ENCODE data around the gene TSPO2. TPM values are rescaled to one million over a fixed set of nuclear protein-coding genes. Genes with fewer than 3 reads are reported as not detected.
A peak's percentile ranks its signal among the peaks of the same experiment; 100 is the strongest.

Gene TSPO2
- total RNA-seq, 1 experiment from 2014 or later: not detected

GRCh38 chr6:41036601-41037000 is 5.7 kb upstream of the TSPO2 start:
- Mint-ChIP-seq H3K4me3 (ENCODE audit: unreplicated experiment) (no peak overlapping the region), H3K36me3 (ENCODE audit: insufficient read depth, unreplicated experiment) (no peaks in the 10 kb centered on the region), H3K9me3 (ENCODE audit: unreplicated experiment) (no peaks in the 10 kb centered on the region), H3K27me3 (ENCODE audit: insufficient read depth, unreplicated experiment) (no peaks in the 10 kb centered on the region), H3K4me1 (ENCODE audit: insufficient read depth, unreplicated experiment) (peaks cover 43% of the 10 kb centered on the region), H3K27ac (ENCODE audit: low read depth, unreplicated experiment) (peak overlapping the region; percentile 77)
- CTCF ChIA-PET: interaction anchor here (0.7 to 3.4 kb wide), 9 partner anchors 9 to 142 kb away, joined by 3 to 35 read pairs (median 6); no protein-coding TSS in a partner anchor
- intact Hi-C loops (cut with micrococcal nuclease): no loop called here
- DNase-seq (ENCODE audit: unreplicated experiment): no peak
- no peak for TF ChIP-seq CTCF (IDR thresholded peaks at IDR 0.05; ENCODE audit: unreplicated experiment)
- TSS peak; percentile 99 for BruUV-seq (replicated peaks)
- POLR2A ChIA-PET: interaction anchor here (0.8 to 2.4 kb wide), 8 partner anchors 9 to 126 kb away, joined by 3 to 12 read pairs (median 4); partner anchors contain the start of genes NFYA and OARD1

- TF ChIP-seq CTCF (IDR thresholded peaks at IDR 0.05; ENCODE audit: unreplicated experiment): no peak
- H3K9me3 Mint-ChIP-seq (ENCODE audit: unreplicated experiment): no peaks in the 10 kb centered on the region
- BruUV-seq (replicated peaks): no TSS peak
- DNase-seq (ENCODE audit: unreplicated experiment): peak; percentile 58
- ChIA-PET POLR2A (interaction anchor here (0.6 to 2.4 kb wide), 6 partner anchors 9 to 40 kb away, joined by 3 to 12 read pairs (median 4); no protein-coding TSS in a partner anchor), CTCF (interaction anchor here (0.7 to 3.4 kb wide), 10 partner anchors 9 to 141 kb away, joined by 3 to 35 read pairs (median 6); no protein-coding TSS in a partner anchor)
- intact Hi-C loops (cut with micrococcal nuclease): no loop called here
- H3K27me3 Mint-ChIP-seq (ENCODE audit: insufficient read depth, unreplicated experiment): no peaks in the 10 kb centered on the region
- peak overlapping the region; percentile 77 for H3K27ac Mint-ChIP-seq (ENCODE audit: low read depth, unreplicated experiment)
- no peaks in the 10 kb centered on the region for H3K36me3 Mint-ChIP-seq (ENCODE audit: insufficient read depth, unreplicated experiment)
- peaks cover 43% of the 10 kb centered on the region for H3K4me1 Mint-ChIP-seq (ENCODE audit: insufficient read depth, unreplicated experiment)
- no peak overlapping the region for H3K4me3 Mint-ChIP-seq (ENCODE audit: unreplicated experiment)
Observed at GRCh38 chr6:41037107-41037900, 5.0 kb upstream of the TSPO2 start.

- Mint-ChIP-seq H3K4me3 (ENCODE audit: unreplicated experiment) (no peak overlapping the region), H3K27me3 (ENCODE audit: insufficient read depth, unreplicated experiment) (no peaks in the 10 kb centered on the region), H3K36me3 (ENCODE audit: insufficient read depth, unreplicated experiment) (no peaks in the 10 kb centered on the region), H3K27ac (ENCODE audit: low read depth, unreplicated experiment) (no peak overlapping the region), H3K9me3 (ENCODE audit: unreplicated experiment) (no peaks in the 10 kb centered on the region), H3K4me1 (ENCODE audit: insufficient read depth, unreplicated experiment) (peaks cover 43% of the 10 kb centered on the region)
- TF ChIP-seq CTCF (IDR thresholded peaks at IDR 0.05; ENCODE audit: unreplicated experiment): no peak
- BruUV-seq (replicated peaks): no TSS peak
- POLR2A ChIA-PET: no interaction called here
- no peak for DNase-seq (ENCODE audit: unreplicated experiment)
- intact Hi-C loops (cut with micrococcal nuclease): no loop called here
- CTCF ChIA-PET: interaction anchor here (0.7 to 3.4 kb wide), 8 partner anchors 8 to 142 kb away, joined by 3 to 35 read pairs (median 8); no protein-coding TSS in a partner anchor
Observed at GRCh38 chr6:41038205-41038604, 4.1 kb upstream of the TSPO2 start.
